OCI-LY1 (cell line): ENCODE results near the gene GABBR2.

ENCODE experiments used
- EZH2 ChIP-seq: fragments of 200-600 bp; sonication (generic), shearing (Covaris generic); IDR thresholded peaks from 2 replicates; pipeline ENCODE4 v1.8.0; 2017; ENCODE audit warnings: borderline replicate concordance, mixed run types, mild to moderate bottlenecking, antibody characterized with exemption, low read length, moderate library complexity, mixed read lengths
- TF ChIP-seq, protein P1 (sequence below): fragments of 200-600 bp; sonication (generic), shearing (Covaris generic); IDR thresholded peaks from 2 replicates; pipeline ENCODE4 v1.5.1; 2017; ENCODE audit warnings: mild to moderate bottlenecking, antibody characterized with exemption, low read length, moderate library complexity, mixed read lengths

- TF ChIP-seq, protein P1, sequence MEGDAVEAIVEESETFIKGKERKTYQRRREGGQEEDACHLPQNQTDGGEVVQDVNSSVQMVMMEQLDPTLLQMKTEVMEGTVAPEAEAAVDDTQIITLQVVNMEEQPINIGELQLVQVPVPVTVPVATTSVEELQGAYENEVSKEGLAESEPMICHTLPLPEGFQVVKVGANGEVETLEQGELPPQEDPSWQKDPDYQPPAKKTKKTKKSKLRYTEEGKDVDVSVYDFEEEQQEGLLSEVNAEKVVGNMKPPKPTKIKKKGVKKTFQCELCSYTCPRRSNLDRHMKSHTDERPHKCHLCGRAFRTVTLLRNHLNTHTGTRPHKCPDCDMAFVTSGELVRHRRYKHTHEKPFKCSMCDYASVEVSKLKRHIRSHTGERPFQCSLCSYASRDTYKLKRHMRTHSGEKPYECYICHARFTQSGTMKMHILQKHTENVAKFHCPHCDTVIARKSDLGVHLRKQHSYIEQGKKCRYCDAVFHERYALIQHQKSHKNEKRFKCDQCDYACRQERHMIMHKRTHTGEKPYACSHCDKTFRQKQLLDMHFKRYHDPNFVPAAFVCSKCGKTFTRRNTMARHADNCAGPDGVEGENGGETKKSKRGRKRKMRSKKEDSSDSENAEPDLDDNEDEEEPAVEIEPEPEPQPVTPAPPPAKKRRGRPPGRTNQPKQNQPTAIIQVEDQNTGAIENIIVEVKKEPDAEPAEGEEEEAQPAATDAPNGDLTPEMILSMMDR = no peak
- TF ChIP-seq EZH2 = no peak
Observed at GRCh38 chr9:98347642-98348041, 361.1 kb downstream of the GABBR2 start.
